Posterior vena cava (tissue), 2 donors: ENCODE measurements around the gene SLC19A1. TPM values are rescaled to one million over a fixed set of nuclear protein-coding genes. Genes with fewer than 3 reads are reported as not detected.
"Not testable (repeated sequence)": the region's sequence is repeated elsewhere in the genome, so short reads cannot be mapped to it uniquely, and the experiment has no call there.

ENCODE experiments used
- DNase-seq: peaks from one replicate; pipeline ENCODE4 v3.0.0-alpha.2; 2020; ENCODE audit warnings: low spot score
- intact Hi-C, 2 donors: fragments of 100-400 bp; cut with DNase I; formaldehyde crosslinking; loops; one replicate each; pipeline versions ENCODE4 v1.14.1 to v1.14.2; 2022 to 2023
- total RNA-seq, 2 donors: library from RNA; stranded (reverse); fragmentation: NEBNext Ultra II Directional; extraction: Animal tissue kit (Norgen Biotek cat#: 25700); gene quantifications; one replicate each; pipeline ENCODE4 v1.2.1, GENCODE V29; 2021
- donor health status: DM: yes; HTN: yes; CAD: no.
- donor health status: DM: yes; HTN: yes; CAD: no.

Gene SLC19A1
- total RNA-seq, 2 donors from 2014 or later, result 4.5 to 6.5 TPM

DNA sequence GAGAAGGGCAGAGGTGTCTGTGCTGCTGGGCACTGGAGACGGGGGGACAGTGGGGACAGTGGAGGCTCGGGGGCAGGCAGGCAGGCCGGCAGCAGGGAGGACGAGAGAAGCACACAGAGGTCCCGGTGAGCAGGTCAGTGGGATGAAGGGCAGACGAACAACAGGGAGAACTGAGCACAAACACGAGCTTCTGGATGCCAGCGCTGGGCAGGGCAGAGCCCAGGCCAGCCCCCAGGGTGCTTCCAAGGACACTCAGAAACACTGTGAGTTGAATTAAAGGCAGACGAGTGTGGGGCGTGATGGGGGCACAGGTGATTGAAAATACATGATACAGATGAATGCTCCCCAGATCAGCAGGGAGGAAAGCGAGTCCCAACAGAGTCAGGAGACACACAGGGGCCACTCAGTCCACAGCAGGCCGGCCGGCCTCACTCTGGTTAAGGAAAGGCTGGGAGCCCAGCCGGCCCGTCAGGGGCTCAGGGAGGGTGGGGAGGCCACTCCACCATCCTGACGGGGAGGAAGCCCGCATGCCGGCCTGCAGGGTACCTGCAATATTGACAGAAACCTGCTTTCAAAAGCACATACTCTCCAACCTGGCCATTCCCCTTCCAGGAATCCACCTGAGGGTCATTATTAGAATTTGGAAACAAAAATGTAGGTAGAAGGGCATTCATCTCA is 14.1 kb downstream of the SLC19A1 start:
- DNase-seq, result peak; percentile 52
- intact Hi-C loops, result no loop called here

DNA sequence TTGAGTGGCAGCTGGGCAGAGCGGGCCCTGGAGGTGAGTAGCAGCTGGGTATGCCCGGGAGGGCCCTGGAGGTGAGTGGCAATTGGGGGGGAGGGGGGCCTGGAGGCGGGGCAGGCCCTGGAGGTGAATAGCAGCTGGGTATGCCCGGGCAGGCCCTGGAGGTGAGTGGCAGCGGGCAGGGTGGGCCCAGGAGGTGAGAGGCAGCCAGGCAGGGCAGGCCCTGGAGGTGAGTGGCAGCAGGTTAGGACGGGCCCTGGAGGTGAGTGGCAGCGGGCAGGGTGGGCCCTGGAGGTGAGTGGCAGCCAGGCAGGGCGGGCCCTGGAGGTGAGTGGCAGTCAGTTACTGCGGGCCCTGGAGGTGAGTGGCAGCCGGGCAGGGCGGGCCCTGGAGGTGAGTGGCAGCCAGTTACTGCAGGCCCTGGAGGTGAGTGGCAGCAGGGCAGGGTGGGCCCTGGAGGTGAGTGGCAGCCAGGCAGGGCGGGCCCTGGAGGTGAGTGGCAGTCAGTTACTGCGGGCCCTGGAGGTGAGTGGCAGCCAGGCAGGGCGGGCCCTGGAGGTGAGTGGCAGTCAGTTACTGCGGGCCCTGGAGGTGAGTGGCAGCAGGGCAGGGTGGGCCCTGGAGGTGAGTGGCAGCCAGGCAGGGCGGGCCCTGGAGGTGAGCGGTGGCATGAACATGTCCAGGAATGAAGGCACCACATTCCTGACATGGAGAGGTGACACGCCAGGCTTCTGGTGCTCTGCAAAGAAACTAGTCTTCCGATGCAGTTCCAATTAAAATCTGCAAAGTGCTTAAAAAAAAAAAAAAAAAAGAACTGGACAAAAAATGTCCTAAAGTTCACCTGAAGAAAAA is 14.9 kb downstream of the SLC19A1 start:
- intact Hi-C loops, result not testable (repeated sequence)
- peak; percentile 30 for DNase-seq

DNA sequence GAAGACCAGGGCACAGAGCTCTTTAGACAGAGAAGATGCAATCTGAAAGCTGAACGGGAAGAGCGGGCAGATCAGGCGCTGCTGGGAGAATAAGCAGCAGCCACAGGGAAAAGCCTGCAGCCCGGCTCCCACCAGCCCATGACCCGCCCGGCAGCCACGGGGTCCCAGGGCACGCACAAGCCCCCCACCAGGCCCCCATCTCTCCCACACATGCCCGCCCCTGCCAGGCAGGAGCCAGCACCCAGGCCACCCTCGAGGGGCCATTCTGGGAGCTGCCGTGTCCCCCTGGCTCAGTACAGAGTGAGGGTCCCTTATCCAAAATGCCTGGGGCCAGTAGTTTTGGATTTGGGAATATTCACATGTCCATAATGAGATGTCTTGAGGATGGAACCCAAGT is 16.3 kb downstream of the SLC19A1 start:
- intact Hi-C loops, result no loop called here
- peak; percentile 66 for DNase-seq

DNA sequence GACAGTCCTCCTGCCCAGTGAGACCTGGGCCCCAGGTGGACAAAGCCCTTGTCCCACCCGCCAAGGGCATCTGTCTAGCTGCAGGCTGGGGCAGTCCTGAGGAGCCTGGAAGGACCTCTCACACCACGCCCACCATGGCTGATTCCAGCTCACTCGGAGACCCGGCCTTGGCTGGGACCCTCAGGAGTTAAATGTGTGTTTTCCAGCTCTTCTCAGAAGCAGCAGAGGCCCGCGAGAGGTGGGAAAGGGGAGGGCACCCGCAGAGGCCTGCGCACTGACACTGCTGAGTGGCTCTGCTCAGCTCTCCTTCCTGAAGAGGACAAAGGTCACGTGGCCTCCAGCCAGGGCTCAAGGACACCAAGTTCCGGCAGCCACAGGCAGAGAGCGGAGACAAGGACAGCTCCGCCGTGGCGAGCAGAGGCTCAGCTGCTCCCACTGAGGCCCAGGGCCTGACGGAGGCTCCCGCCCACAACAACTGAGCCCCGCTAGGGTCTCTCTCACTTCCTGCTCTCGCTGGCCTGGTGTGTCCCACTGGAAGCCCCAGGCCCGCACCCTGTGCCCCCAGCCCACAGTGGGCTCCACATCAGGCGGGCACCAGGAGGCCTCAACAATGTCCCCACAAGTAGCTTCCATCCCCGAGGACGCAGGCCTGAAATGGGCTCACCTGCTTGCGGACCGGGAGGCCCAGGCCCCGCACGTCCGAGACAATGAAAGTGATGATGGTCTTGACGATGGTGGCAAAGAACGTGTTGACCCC is 16.9 kb downstream of the SLC19A1 start:
- intact Hi-C loops, result no loop called here
- peak; percentile 74 for DNase-seq

- intact Hi-C loops, result no loop called here
These were observed 17.5 kb downstream of the SLC19A1 start for GRCh38 chr21:45524756-45525152.

GRCh38 chr21:45523411-45524101 is 18.7 kb downstream of the SLC19A1 start:
- intact Hi-C loops, result no loop called here
- DNase-seq, result peak; percentile 68

More at GRCh38 chr21:45524756-45525152, 17.5 kb downstream of the SLC19A1 start:
- DNase-seq, result peak; percentile 67

- intact Hi-C loops, result no loop called here
- peak; percentile 70 for DNase-seq
These were observed 19.3 kb downstream of the SLC19A1 start for GRCh38 chr21:45522986-45523385.

GRCh38 chr21:45522381-45522780 is 19.9 kb downstream of the SLC19A1 start:
- peak; percentile 6 for DNase-seq
- intact Hi-C loops, result no loop called here

DNA sequence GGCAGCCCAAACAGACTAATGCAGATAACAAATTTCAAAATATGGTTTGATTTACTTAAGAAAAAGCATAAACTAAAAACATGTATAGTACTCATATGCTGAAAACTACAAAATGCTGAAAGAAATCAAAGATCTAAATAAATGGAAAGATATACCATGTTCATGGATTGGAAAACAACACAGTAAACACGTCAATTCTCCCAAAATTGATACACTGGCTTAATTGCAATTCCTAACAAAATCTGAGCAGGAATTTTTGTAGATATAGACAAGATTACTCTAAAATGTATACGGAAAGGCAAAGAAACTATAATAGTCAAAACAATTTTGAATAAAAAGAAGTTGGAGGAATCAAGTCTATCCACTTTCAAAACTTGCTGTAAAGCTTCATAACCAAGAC is 21.0 kb downstream of the SLC19A1 start:
- intact Hi-C loops, result no loop called here

DNA sequence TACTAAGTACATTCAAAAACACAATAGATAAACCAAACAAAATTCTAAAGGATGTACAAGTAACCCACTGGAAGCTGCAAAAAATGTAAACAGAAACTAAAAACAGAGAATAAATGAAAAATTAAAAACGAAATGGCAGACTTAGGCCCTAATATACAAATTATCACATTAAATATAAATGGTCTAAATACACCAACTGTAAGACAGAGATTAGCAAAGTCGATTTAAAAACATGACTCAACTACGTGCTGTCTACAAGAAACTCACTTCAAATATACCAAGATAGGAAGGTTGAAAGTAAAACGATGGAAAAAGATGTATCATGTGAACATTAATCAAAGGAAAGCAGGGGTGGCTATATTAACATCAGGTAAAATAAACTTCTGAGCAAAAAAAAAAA is 23.1 kb downstream of the SLC19A1 start:
- DNase-seq, result no peak
- intact Hi-C loops, result no loop called here

More for the DNA sequence above, 21.0 kb downstream of the SLC19A1 start:
- DNase-seq, result no peak

GRCh38 chr21:45518742-45519141 is 23.5 kb downstream of the SLC19A1 start:
- DNase-seq, result no peak
- intact Hi-C loops, result no loop called here

DNA sequence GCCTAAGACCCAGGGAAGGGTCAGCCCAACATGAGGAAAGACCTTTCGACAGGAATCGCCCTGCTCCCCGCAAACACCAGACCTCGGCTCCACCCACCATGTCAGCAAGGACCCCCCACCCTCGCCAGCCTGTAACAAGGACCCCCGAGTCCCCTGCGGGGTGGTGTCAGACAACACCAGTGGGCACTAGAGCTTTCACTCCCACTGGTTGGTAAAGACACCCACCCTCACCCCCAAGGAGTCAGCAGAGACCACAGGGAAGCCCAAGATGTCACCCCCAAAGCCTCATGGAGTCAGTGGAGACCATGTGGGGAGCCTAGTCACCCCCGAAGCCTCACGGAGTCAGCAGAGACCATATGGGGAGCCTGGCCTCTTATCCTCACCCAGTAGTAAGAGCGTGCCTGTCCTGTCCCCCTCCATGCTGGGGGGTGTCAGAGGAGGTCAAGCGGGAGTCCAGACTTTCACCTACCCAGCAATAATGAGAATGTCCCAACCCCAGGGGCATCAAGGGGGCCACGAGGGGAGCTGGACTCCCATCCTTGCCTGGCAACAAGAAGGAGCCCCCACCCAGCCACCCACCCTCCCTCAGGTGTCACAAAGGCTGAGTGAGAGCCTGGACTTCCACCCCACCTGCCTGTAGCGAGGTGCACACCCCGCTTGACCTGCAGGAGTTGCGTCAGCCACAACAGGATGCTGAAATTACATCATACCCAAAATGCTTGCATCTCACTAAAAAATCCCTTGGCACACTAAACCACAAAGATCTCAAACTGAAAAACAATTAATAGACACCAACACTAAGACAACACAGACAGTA is 24.8 kb downstream of the SLC19A1 start:
- DNase-seq, result peak; percentile 62
- intact Hi-C loops, result no loop called here

DNA sequence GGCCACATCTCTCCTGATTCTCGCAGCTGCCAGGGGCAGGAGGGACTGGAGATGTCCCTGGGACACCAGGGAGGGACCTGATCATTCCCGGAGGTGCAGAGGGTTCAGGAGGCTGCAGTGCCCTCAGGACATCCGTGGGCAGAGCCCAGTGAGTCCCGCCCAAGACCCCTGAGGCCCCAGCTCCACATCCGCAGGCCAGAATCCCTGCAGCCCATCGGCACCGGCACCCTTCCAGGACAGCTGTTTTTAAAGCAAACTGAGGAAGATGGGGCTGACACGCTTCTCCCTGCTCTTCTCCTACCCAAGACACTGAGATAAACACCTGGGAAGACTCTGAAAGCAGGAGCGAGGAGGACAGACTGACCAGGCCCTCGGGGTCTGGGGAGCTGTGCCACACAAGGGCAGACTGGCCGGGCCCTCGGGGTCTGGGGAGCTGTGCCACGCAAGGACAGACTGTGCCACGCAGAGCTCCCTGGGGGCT is 25.5 kb downstream of the SLC19A1 start:
- peak; percentile 58 for DNase-seq

GRCh38 chr21:45516071-45516670 is 26.1 kb downstream of the SLC19A1 start:
- peak; percentile 72 for DNase-seq
- intact Hi-C loops, result no loop called here

More for the DNA sequence above, 25.5 kb downstream of the SLC19A1 start:
- intact Hi-C loops, result no loop called here

- intact Hi-C loops, result no loop called here
- DNase-seq, result peak; percentile 70
These were observed 26.8 kb downstream of the SLC19A1 start for GRCh38 chr21:45515241-45516061.

GRCh38 chr21:45514311-45515021 is 27.8 kb downstream of the SLC19A1 start:
- intact Hi-C loops, result no loop called here
- peak; percentile 77 for DNase-seq
